Mesenchymal stem cell (in vitro differentiated cells and primary cell): ENCODE measurements around the gene WSB2.

Experiments
- DNase-seq: peaks from one replicate; pipeline ENCODE4 v3.0.0-alpha.2; 2013
- H2AFZ ChIP-seq: one replicate; pipeline ENCODE4 v1.6.1; 2013; ENCODE audit warnings: low read depth, mild to moderate bottlenecking, control low read depth, inconsistent platforms, low read length, moderate library complexity
- H2AK5ac ChIP-seq: 2 replicates; pipeline ENCODE4 v1.6.1; 2013; ENCODE audit warnings: low read length, moderate library complexity, mild to moderate bottlenecking, inconsistent platforms; ENCODE audit not compliant: severe bottlenecking
- H2BK120ac ChIP-seq: one replicate; pipeline ENCODE4 v1.6.1; 2013; ENCODE audit warnings: low read depth, mild to moderate bottlenecking, inconsistent platforms, low read length, moderate library complexity
- H2BK12ac ChIP-seq, 2 experiments: one replicate each; pipeline ENCODE4 v1.6.1; 2013; ENCODE audit warnings: inconsistent platforms in 2 of 2, low read length in 2 of 2, mild to moderate bottlenecking in 2 of 2, moderate library complexity in 2 of 2, control low read depth in 1 of 2
- H2BK15ac ChIP-seq: one replicate; pipeline ENCODE4 v1.6.1; 2013; ENCODE audit warnings: mild to moderate bottlenecking, low read depth, inconsistent platforms; ENCODE audit not compliant: poor library complexity, severe bottlenecking
- H2BK5ac ChIP-seq: 2 replicates; pipeline ENCODE4 v1.6.1; 2013; ENCODE audit warnings: low read depth, mild to moderate bottlenecking, low read length, control low read depth, inconsistent platforms; ENCODE audit not compliant: poor library complexity, severe bottlenecking
- H3K14ac ChIP-seq, 2 experiments: one replicate each; pipeline ENCODE4 v1.6.1; 2013; ENCODE audit warnings: inconsistent platforms in 2 of 2, low read length in 2 of 2, control low read depth in 1 of 2, mild to moderate bottlenecking in 1 of 2, moderate library complexity in 1 of 2
- H3K18ac ChIP-seq, 2 experiments: one replicate each; pipeline ENCODE4 v1.6.1; 2013; ENCODE audit warnings: inconsistent platforms in 2 of 2, low read length in 2 of 2, control low read depth in 1 of 2, low read depth in 1 of 2, mild to moderate bottlenecking in 1 of 2
- H3K23ac ChIP-seq, 2 experiments: one replicate each; pipeline ENCODE4 v1.6.1; 2013; ENCODE audit warnings: inconsistent platforms in 2 of 2, low read length in 2 of 2, mild to moderate bottlenecking in 2 of 2, moderate library complexity in 2 of 2, control low read depth in 1 of 2
- H3K27ac ChIP-seq: 2 replicates; pipeline ENCODE4 v1.5.1; 2013; ENCODE audit warnings: mild to moderate bottlenecking, moderate library complexity, low read length, control low read depth, inconsistent platforms; ENCODE audit not compliant: poor library complexity, severe bottlenecking
- H3K27me3 ChIP-seq, 2 experiments: 2 replicates each; pipeline versions ENCODE4 v1.6.1 to v1.7.0; 2013; ENCODE audit warnings: low read length in 2 of 2, mild to moderate bottlenecking in 2 of 2, moderate library complexity in 2 of 2, control low read depth in 1 of 2, inconsistent platforms in 1 of 2; ENCODE audit not compliant: control insufficient read depth in 1 of 2, insufficient read depth in 1 of 2
- H3K36me3 ChIP-seq, 2 experiments: 2 replicates each; pipeline versions ENCODE4 v1.6.1 to v1.7.0; 2013; ENCODE audit warnings: low read length in 2 of 2, control low read depth in 1 of 2, inconsistent platforms in 1 of 2, low read depth in 1 of 2, mild to moderate bottlenecking in 1 of 2; ENCODE audit not compliant: insufficient read depth in 2 of 2, control insufficient read depth in 1 of 2
- H3K4ac ChIP-seq, 2 experiments: one replicate each; pipeline ENCODE4 v1.6.1; 2013; ENCODE audit warnings: inconsistent platforms in 2 of 2, low read length in 2 of 2, mild to moderate bottlenecking in 2 of 2, moderate library complexity in 2 of 2, control low read depth in 1 of 2, low read depth in 1 of 2
- H3K4me1 ChIP-seq: 2 replicates; pipeline ENCODE4 v1.6.1; 2013; ENCODE audit warnings: low read depth, low read length, control low read depth; ENCODE audit not compliant: control insufficient read depth, insufficient read depth
- H3K4me2 ChIP-seq: 2 replicates; pipeline ENCODE4 v1.6.1; 2013; ENCODE audit warnings: low read length, mild to moderate bottlenecking, inconsistent platforms; ENCODE audit not compliant: poor library complexity, severe bottlenecking
- H3K4me3 ChIP-seq, 2 experiments: 2 replicates each; pipeline versions ENCODE4 v1.5.1 to v1.7.0; 2013; ENCODE audit warnings: low read length in 2 of 2, mild to moderate bottlenecking in 2 of 2, control low read depth in 1 of 2, low read depth in 1 of 2; ENCODE audit not compliant: insufficient read depth in 1 of 2
- H3K79me1 ChIP-seq: replicated peaks from 2 replicates; pipeline ENCODE4 v1.6.1; 2013; ENCODE audit warnings: mild to moderate bottlenecking, control low read depth, low read length, inconsistent platforms; ENCODE audit not compliant: poor library complexity, severe bottlenecking
- H3K9ac ChIP-seq: 2 replicates; pipeline ENCODE4 v1.7.0; 2013; ENCODE audit warnings: mild to moderate bottlenecking, low read length, moderate library complexity
- H3K9me3 ChIP-seq: 2 replicates; pipeline ENCODE4 v1.7.0; 2013; ENCODE audit warnings: mild to moderate bottlenecking, low read length; ENCODE audit not compliant: control insufficient read depth
- H4K8ac ChIP-seq: one replicate; pipeline ENCODE4 v1.6.1; 2013; ENCODE audit warnings: inconsistent platforms, mild to moderate bottlenecking, low read length, moderate library complexity
- H4K91ac ChIP-seq: one replicate; pipeline ENCODE4 v1.6.1; 2013; ENCODE audit warnings: mild to moderate bottlenecking, low read length, inconsistent platforms
- WGBS: methylation state at CpG from one replicate; pipeline ENCODE4 v1.1.7; 2013; ENCODE audit warnings: mixed read lengths; 5-methylcytosine and 5-hydroxymethylcytosine counted together

WSB2 gene

GRCh38 chr12:118101051-118101450 is 40.1 kb upstream of the WSB2 start:
- WGBS: 100% methylated on average over 2 of the region's 3 CpGs
- no peak overlapping the region for H4K91ac ChIP-seq
- H2BK12ac ChIP-seq: no peak overlapping the region
- H3K4me1 ChIP-seq: peaks cover 12% of the 10 kb centered on the region
- no peak overlapping the region for H3K14ac ChIP-seq
- no peak overlapping the region for H2BK15ac ChIP-seq
- H3K27me3 ChIP-seq: no peaks in the 10 kb centered on the region
- no peak overlapping the region for H3K18ac ChIP-seq
- H3K79me1 ChIP-seq: peaks cover 22% of the 10 kb centered on the region
- no peak overlapping the region for H2BK120ac ChIP-seq
- no peak overlapping the region for H3K27ac ChIP-seq
- H2AK5ac ChIP-seq: no peak overlapping the region
- no peak overlapping the region for H4K8ac ChIP-seq
- H3K9me3 ChIP-seq: no peaks in the 10 kb centered on the region
- no peak for DNase-seq
- H2AFZ ChIP-seq: no peak overlapping the region
- no peak overlapping the region for H3K9ac ChIP-seq
- no peaks in the 10 kb centered on the region for H3K36me3 ChIP-seq
- H2BK5ac ChIP-seq: no peak overlapping the region
- H3K23ac ChIP-seq: no peak overlapping the region
- no peak overlapping the region for H3K4ac ChIP-seq
- no peak overlapping the region for H3K4me2 ChIP-seq
- no peak overlapping the region for H3K4me3 ChIP-seq

GRCh38 chr12:118098911-118099671 is 38.1 kb upstream of the WSB2 start:
- Histone ChIP-seq H2AK5ac (no peak overlapping the region), H3K79me1 (peaks cover 23% of the 10 kb centered on the region), H3K36me3 (peaks cover 0 to 4% of the 10 kb centered on the region in 2 experiments), H2BK120ac (no peak overlapping the region), H3K9ac (no peak overlapping the region), H3K27me3 (no peaks in the 10 kb centered on the region), H4K91ac (no peak overlapping the region), H3K4me2 (no peak overlapping the region), H3K18ac (no peak overlapping the region), H3K23ac (no peak overlapping the region), H4K8ac (no peak overlapping the region), H3K4me3 (no peak overlapping the region), H2BK12ac (no peak overlapping the region), H3K9me3 (no peaks in the 10 kb centered on the region), H3K14ac (no peak overlapping the region), H3K27ac (no peak overlapping the region), H3K4ac (no peak overlapping the region), H3K4me1 (peaks cover 11% of the 10 kb centered on the region), H2BK5ac (no peak overlapping the region), H2BK15ac (no peak overlapping the region), H2AFZ (no peak overlapping the region)
- DNase-seq: no peak
- 90% methylated on average over 10 of the region's 12 CpGs for WGBS

- H3K9me3 ChIP-seq: no peaks in the 10 kb centered on the region
- H4K91ac ChIP-seq: no peak overlapping the region
- H3K9ac ChIP-seq: no peak overlapping the region
- H2AK5ac ChIP-seq: no peak overlapping the region
- no peak overlapping the region for H2BK12ac ChIP-seq
- H3K4me2 ChIP-seq: no peak overlapping the region
- H3K23ac ChIP-seq: no peak overlapping the region
- H2BK5ac ChIP-seq: no peak overlapping the region
- no peak overlapping the region for H2AFZ ChIP-seq
- no peak overlapping the region for H3K18ac ChIP-seq
- peaks cover 0 to 7% of the 10 kb centered on the region in 2 experiments for H3K36me3 ChIP-seq
- H3K27ac ChIP-seq: no peak overlapping the region
- H3K14ac ChIP-seq: no peak overlapping the region
- WGBS: no CpG with 5 or more reads among the region's 3 CpGs
- no peaks in the 10 kb centered on the region for H3K27me3 ChIP-seq
- H3K79me1 ChIP-seq: peaks cover 22% of the 10 kb centered on the region
- peaks cover 11% of the 10 kb centered on the region for H3K4me1 ChIP-seq
- no peak for DNase-seq
- H2BK15ac ChIP-seq: no peak overlapping the region
- no peak overlapping the region for H4K8ac ChIP-seq
- H3K4me3 ChIP-seq: no peak overlapping the region
- H3K4ac ChIP-seq: no peak overlapping the region
- H2BK120ac ChIP-seq: no peak overlapping the region
These were observed 37.4 kb upstream of the WSB2 start for GRCh38 chr12:118098401-118098800.

- Histone ChIP-seq H2AFZ (no peak overlapping the region), H3K4me1 (peaks cover 3% of the 10 kb centered on the region), H3K4me3 (no peak overlapping the region), H2AK5ac (no peak overlapping the region), H3K18ac (no peak overlapping the region), H3K9me3 (no peaks in the 10 kb centered on the region), H2BK5ac (no peak overlapping the region), H3K4ac (no peak overlapping the region), H2BK12ac (no peak overlapping the region), H3K4me2 (no peak overlapping the region), H3K79me1 (peaks cover 10% of the 10 kb centered on the region), H3K27ac (no peak overlapping the region), H3K14ac (no peak overlapping the region), H3K9ac (no peak overlapping the region), H2BK120ac (no peak overlapping the region), H4K8ac (no peak overlapping the region), H3K36me3 (peaks cover 0 to 12% of the 10 kb centered on the region in 2 experiments), H3K23ac (no peak overlapping the region), H3K27me3 (no peaks in the 10 kb centered on the region), H2BK15ac (no peak overlapping the region), H4K91ac (no peak overlapping the region)
- WGBS: 83% methylated on average over 2 of the region's 3 CpGs
- no peak for DNase-seq
These were observed 33.1 kb upstream of the WSB2 start for GRCh38 chr12:118094039-118094438.
